Transverse colon (tissue), 4 donors: ENCODE data around the gene FAM168B. TPM values are rescaled to one million over a fixed set of nuclear protein-coding genes. Genes with fewer than 3 reads are reported as not detected.

Experiments used
- DNase-seq: peaks from one replicate; pipeline ENCODE4 v3.0.0-alpha.2; 2019
- H3K27ac ChIP-seq, 4 donors: fragments of 200-600 bp; sonication (generic); 2 replicates each; pipeline ENCODE4 v1.5.1; 2016 to 2018; ENCODE audit warnings: inconsistent platforms in 4 of 4
- H3K27me3 ChIP-seq: fragments of 200-600 bp; sonication (generic); 2 replicates; pipeline ENCODE4 v1.5.1; 2017; ENCODE audit warnings: inconsistent platforms
- H3K36me3 ChIP-seq, 4 donors: fragments of 200-600 bp; sonication (generic); 2 replicates each; pipeline ENCODE4 v1.5.1; 2017 to 2019; ENCODE audit warnings: inconsistent platforms in 4 of 4
- H3K4me1 ChIP-seq, 4 donors: fragments of 200-600 bp; sonication (generic); 2 replicates each; pipeline ENCODE4 v1.5.1; 2017 to 2020; ENCODE audit warnings: inconsistent platforms in 4 of 4
- H3K4me3 ChIP-seq, 4 donors: fragments of 200-600 bp; sonication (generic); 1 replicate in 1 of 4; 2 replicates in 3 of 4; pipeline versions ENCODE4 v1.5.1 to v1.6.1; 2017 to 2019; ENCODE audit warnings: inconsistent platforms in 4 of 4
- H3K9me3 ChIP-seq, 2 donors: fragments of 200-600 bp; sonication (generic); 2 replicates each; pipeline ENCODE4 v1.5.1; 2017 to 2019; ENCODE audit warnings: inconsistent platforms in 2 of 2
- CTCF ChIP-seq, 5 experiments: fragments of 200-600 bp in 3 of 5; fragments of 450-650 bp in 2 of 5; sonication (generic) in 3 of 5; IDR thresholded peaks; 1 replicate in 2 of 5; 2 replicates in 3 of 5; pipeline ENCODE4 v1.5.1; 2016 to 2017; ENCODE audit warnings: antibody characterized with exemption in 5 of 5, inconsistent platforms in 3 of 5, mild to moderate bottlenecking in 2 of 5, moderate library complexity in 1 of 5
- EP300 ChIP-seq: sonication (generic); formaldehyde crosslinking; IDR thresholded peaks from one replicate; pipeline ENCODE4 v1.6.1; 2017; ENCODE audit warnings: antibody characterized with exemption, low read depth
- POLR2A ChIP-seq: fragments of 450-650 bp; IDR thresholded peaks from one replicate; pipeline ENCODE4 v1.6.1; 2016; ENCODE audit warnings: antibody characterized with exemption, mild to moderate bottlenecking, moderate library complexity
- POLR2AphosphoS5 ChIP-seq, 3 donors: sonication (generic); formaldehyde crosslinking; IDR thresholded peaks; one replicate each; pipeline ENCODE4 v1.6.1; 2016; ENCODE audit warnings: antibody characterized with exemption in 3 of 3
- WGBS, 2 donors: methylation state at CpG; one replicate each; pipeline ENCODE4 v1.1.5; 2018; ENCODE audit warnings: low coverage in 1 of 2; 5-methylcytosine and 5-hydroxymethylcytosine counted together
- in situ Hi-C, 4 donors: fragments of 200-750 bp; cut with MboI; loops; one replicate each; pipeline versions ENCODE4 v1.15.0 to v1.15.1; 2017; ENCODE audit warnings: low sequenced_read_pairs in 3 of 4, low pct_ligation_motif_present in 1 of 4, low pct_unique_long_range_greater_than_20kb in 1 of 4
- intact Hi-C: fragments of 100-400 bp; cut with DNase I; formaldehyde crosslinking; loops from one replicate; pipeline ENCODE4 v1.15.1; 2023; ENCODE audit warnings: low total_unique reads
- total RNA-seq, 4 donors: library from RNA; depleted of rRNA; stranded (reverse); fragments of >200 nt; gene quantifications; one replicate each; pipeline ENCODE4 v1.1.0, GENCODE V29; 2016

Gene FAM168B
- total RNA-seq, 4 donors from 2014 or later: 31.6 to 124 (median 110) TPM

- 92% methylated on average over 2 of the region's 2 CpGs; no CpG with 5 or more reads in 1 of the 2 donors for WGBS, 2 donors
- in situ Hi-C loops: no loop called here
Observed at GRCh38 chr2:131006561-131006960, 86.7 kb downstream of the FAM168B start.

GRCh38 chr2:131005216-131005935 lies 87.9 kb downstream of the FAM168B start:
- 83% methylated on average over 16 of the region's 16 CpGs; no CpG with 5 or more reads in 1 of the 2 donors for WGBS, 2 donors
- Histone ChIP-seq H3K27me3 (peaks cover 10% of the 10 kb centered on the region), H3K27ac (no peak overlapping the region), H3K4me3 (no peak overlapping the region), H3K9me3 (no peaks in the 10 kb centered on the region), H3K36me3 (no peaks in the 10 kb centered on the region), H3K4me1 (no peaks in the 10 kb centered on the region)
- intact Hi-C loops (no loop called here), in situ Hi-C loops (no loop called here)
- no peak for DNase-seq
- no peak for TF ChIP-seq POLR2AphosphoS5 (IDR thresholded peaks at IDR 0.05)
- TF ChIP-seq CTCF (IDR thresholded peaks at IDR 0.05): no peak
- TF ChIP-seq POLR2A: no peak
- TF ChIP-seq EP300: no peak

More at GRCh38 chr2:131006561-131006960, 86.7 kb downstream of the FAM168B start:
- TF ChIP-seq POLR2A (no peak), POLR2AphosphoS5 (IDR thresholded peaks at IDR 0.05) (no peak)
- Histone ChIP-seq H3K36me3 (no peaks in the 10 kb centered on the region), H3K9me3 (no peaks in the 10 kb centered on the region), H3K27ac (no peak overlapping the region), H3K4me1 (no peaks in the 10 kb centered on the region), H3K4me3 (no peak overlapping the region), H3K27me3 (peaks cover 11% of the 10 kb centered on the region)
- intact Hi-C loops: no loop called here
- no peak for DNase-seq

- peaks cover 4% of the 10 kb centered on the region for H3K27me3 ChIP-seq
- no peaks in the 10 kb centered on the region for H3K36me3 ChIP-seq
- H3K4me3 ChIP-seq: no peak overlapping the region
- intact Hi-C loops (no loop called here), in situ Hi-C loops (no loop called here)
- WGBS, 2 donors: 87% methylated on average over 11 of the region's 11 CpGs; no CpG with 5 or more reads in 1 of the 2 donors
- TF ChIP-seq CTCF (IDR thresholded peaks at IDR 0.05) (no peak), EP300 (no peak), POLR2AphosphoS5 (IDR thresholded peaks at IDR 0.05) (no peak), POLR2A (no peak)
- no peaks in the 10 kb centered on the region for H3K9me3 ChIP-seq
- H3K27ac ChIP-seq: no peak overlapping the region
- DNase-seq: no peak
- H3K4me1 ChIP-seq: no peaks in the 10 kb centered on the region
Observed at GRCh38 chr2:131004446-131005209, 88.6 kb downstream of the FAM168B start.

- WGBS, 2 donors: 66 to 68% methylated on average over 6 of the region's 6 CpGs
- in situ Hi-C loops (no loop called here), intact Hi-C loops (no loop called here)
- Histone ChIP-seq H3K36me3 (no peaks in the 10 kb centered on the region), H3K4me1 (no peaks in the 10 kb centered on the region), H3K9me3 (no peaks in the 10 kb centered on the region), H3K27me3 (peaks cover 4% of the 10 kb centered on the region), H3K4me3 (no peak overlapping the region), H3K27ac (no peak overlapping the region)
- no peak for DNase-seq
- TF ChIP-seq CTCF (IDR thresholded peaks at IDR 0.05) (no peak), POLR2AphosphoS5 (IDR thresholded peaks at IDR 0.05) (no peak), EP300 (no peak), POLR2A (no peak)
Observed at GRCh38 chr2:130998561-130998960, 94.7 kb downstream of the FAM168B start.

Other genes with a start within 250 kb of the FAM168B start
- gene PLEKHB2, start 11.9 kb upstream of the FAM168B start, total RNA-seq: 100 to 1,000 TPM in 3 of 4 donors, 10 to 100 TPM in 1; 35.4 to 222 (median 131) TPM
- not detected for gene POTEE, start 116.1 kb upstream of the FAM168B start, total RNA-seq